GM18858 (cell line): Measurements from ENCODE around the gene FAM180A.

ENCODE experiments used
- ATAC-seq: cut with Tn5 transposase; IDR thresholded peaks from one replicate; pipeline ENCODE4 v1.9.1; 2021; ENCODE audit not compliant: unreplicated experiment

Gene FAM180A

GRCh38 chr7:135685306-135686084, 63.1 kb downstream of the FAM180A start:
- ATAC-seq = no peak

GRCh38 chr7:135684699-135685098, 63.9 kb downstream of the FAM180A start:
- ATAC-seq = no peak

GRCh38 chr7:135684136-135684535, 64.5 kb downstream of the FAM180A start:
- ATAC-seq = no peak

GRCh38 chr7:135683609-135684008, 65.0 kb downstream of the FAM180A start:
- no peak for ATAC-seq

- no peak for ATAC-seq
Measured at GRCh38 chr7:135682191-135682590, 66.4 kb downstream of the FAM180A start.

- no peak for ATAC-seq
Measured at GRCh38 chr7:135681762-135682161, 66.9 kb downstream of the FAM180A start.
